Right lobe of liver (tissue), 4 donors: ENCODE results near the gene GK2.

ENCODE experiments used
- CTCF ChIP-seq, 4 donors: fragments of 200-600 bp in 3 of 4; fragments of 450-650 bp in 1 of 4; IDR thresholded peaks; one replicate each; pipeline versions ENCODE4 v1.5.1 to v1.8.0; 2016 to 2022; ENCODE audit warnings: antibody characterized with exemption in 4 of 4, mild to moderate bottlenecking in 2 of 4
- POLR2A ChIP-seq: fragments of 450-650 bp; IDR thresholded peaks from one replicate; pipeline ENCODE4 v1.6.1; 2017; ENCODE audit warnings: antibody characterized with exemption, mild to moderate bottlenecking
- donor health status: DM: no; HTN: no; CAD: no.
- donor health status: DM: no; HTN: no; CAD: no.
- donor health status: DM: no; HTN: yes; CAD: no.

- TF ChIP-seq CTCF (IDR thresholded peaks at IDR 0.05) (no peak), POLR2A (no peak)
Observed at GRCh38 chr4:79421483-79421882, 13.5 kb upstream of the GK2 start.
